ENCODE results near the gene HCRTR2.
A peak's percentile ranks its signal among the peaks of the same experiment; 100 is the strongest.
"Not testable (repeated sequence)": the region's sequence is repeated elsewhere in the genome, so short reads cannot be mapped to it uniquely, and the experiment has no call there.

Gene HCRTR2

DNA sequence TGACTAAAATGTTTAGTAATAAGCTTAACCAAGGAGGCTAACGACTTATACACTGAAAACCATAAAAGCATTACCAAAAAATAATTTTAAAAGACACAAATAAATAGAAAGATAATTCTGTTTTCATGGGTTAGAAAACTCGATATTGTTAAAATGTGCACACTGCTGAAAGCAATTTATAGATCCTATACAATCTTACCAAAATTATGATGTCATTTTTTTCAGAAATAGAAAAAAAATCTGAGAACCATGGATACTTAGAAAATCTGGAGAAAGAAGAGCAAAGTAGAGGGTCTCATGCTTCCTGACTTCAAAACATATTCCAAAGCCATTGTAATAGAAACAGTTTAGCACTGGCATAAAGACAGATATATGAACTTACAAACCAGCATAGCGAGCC lies 46.6 kb downstream of the HCRTR2 start:
- no peak for FAIRE-seq

DNA sequence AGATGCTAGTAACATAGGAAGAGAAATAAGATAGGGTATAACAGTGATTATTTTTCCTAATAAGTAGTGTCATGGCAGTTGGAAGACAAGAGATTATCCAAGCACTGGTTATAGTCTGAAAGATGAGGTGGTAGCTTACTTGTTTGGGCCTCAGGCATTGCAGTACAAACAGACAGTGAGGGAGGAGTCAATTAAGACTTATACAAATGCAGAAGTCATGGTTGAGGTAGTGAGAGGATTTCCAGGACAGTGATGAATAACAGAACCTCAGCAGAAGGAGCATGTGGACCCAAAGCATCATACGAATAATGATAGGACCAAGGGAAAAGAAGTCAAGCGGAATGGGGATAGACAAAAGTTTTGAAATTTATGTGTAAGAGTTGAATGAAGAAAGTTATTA lies 53.5 kb downstream of the HCRTR2 start:
- FAIRE-seq = no peak

DNA sequence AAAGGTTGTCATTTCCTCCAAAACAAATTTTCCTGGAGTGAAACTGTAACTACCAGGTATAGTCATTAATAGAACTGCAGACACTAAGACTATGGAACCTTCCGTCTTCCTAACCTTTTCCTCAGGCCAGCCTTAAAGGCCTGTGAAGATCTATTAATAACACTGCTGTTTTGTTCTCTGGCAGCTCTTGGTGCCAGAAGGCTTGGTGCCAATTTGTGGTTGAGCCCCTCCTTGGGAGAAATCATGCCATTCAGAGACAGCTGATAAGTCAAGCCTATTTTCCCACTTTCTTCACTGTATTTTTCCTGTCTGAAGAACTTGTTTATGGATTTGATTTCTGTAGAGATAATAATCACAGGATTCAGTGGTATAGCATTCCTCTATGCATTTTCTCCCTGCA lies 64.8 kb downstream of the HCRTR2 start:
- no peak for FAIRE-seq

DNA sequence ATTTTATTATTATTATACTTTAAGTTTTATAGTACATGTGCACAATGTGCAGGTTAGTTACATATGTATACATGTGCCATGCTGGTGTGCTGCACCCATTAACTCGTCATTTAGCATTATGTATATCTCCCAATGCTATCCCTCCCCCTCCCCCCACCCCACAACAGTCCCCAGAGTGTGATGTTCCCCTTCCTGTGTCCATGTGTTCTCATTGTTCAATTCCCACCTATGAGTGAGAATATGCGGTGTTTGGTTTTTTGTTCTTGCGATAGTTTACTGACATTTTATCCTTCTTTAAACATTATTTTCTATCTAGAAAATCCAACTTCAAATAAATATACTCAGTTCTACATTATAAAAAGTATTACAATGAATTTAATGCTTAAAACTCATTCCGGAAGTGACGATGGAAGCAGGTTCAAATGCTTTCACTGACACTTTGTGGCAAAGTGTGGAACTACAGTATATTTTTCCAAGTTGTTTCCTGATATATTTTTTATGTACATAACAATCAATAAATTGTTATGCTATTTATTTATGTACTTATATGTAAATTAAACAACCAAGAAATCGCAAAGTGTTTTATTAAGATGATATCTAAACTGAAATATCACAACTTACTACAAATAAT lies 66.8 kb downstream of the HCRTR2 start:
- peak; percentile 93 for FAIRE-seq

DNA sequence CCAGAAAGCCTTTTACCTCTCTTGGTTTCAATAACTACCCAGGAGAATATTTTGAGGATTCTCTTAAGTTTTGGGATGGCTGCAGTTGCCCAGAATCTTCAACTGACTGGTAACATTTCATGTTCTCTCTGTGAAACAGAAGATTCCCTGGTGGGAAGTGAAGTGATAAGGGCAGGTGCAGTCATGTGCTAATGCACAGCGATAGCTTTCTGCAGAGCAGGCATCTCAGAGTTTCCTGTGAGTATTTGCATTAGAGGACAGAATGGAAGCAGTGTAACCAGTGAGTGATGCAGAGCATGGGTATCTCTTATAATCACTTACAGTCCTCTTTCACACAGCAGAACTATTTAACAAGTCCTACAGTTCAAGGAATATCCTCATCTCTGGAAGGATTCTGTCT lies 76.1 kb downstream of the HCRTR2 start:
- no peak for FAIRE-seq

DNA sequence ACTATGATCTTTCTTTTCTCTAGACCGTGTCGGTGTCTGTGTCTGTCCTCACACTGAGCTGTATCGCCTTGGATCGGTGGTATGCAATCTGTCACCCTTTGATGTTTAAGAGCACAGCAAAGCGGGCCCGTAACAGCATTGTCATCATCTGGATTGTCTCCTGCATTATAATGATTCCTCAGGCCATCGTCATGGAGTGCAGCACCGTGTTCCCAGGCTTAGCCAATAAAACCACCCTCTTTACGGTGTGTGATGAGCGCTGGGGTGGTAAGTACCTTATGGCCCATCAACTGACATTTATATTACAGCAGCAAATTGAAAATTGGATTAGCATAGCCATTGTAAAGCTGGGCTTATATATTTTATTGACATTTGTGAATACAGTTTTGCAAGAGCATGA lies 80.8 kb downstream of the HCRTR2 start:
- FAIRE-seq = no peak

DNA sequence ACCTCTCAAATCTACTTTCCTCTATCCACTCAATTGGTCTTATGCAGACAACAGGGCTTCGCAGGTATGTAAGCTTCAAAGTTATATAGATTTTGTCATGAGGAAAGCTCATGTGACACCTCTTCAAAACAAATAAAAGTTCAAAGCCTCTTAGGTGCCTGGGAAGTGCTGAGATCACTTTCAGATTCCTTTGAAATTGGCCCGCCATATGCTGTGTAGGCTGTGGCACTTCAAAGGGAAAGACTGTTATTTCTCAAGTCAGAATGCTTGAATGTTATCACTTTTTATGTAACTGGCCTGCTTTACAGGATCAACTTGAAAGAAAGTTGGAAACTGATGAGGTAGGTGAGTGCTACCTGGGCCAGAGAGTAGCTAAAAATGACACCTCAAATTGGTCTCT lies 85.9 kb downstream of the HCRTR2 start:
- no peak for FAIRE-seq

DNA sequence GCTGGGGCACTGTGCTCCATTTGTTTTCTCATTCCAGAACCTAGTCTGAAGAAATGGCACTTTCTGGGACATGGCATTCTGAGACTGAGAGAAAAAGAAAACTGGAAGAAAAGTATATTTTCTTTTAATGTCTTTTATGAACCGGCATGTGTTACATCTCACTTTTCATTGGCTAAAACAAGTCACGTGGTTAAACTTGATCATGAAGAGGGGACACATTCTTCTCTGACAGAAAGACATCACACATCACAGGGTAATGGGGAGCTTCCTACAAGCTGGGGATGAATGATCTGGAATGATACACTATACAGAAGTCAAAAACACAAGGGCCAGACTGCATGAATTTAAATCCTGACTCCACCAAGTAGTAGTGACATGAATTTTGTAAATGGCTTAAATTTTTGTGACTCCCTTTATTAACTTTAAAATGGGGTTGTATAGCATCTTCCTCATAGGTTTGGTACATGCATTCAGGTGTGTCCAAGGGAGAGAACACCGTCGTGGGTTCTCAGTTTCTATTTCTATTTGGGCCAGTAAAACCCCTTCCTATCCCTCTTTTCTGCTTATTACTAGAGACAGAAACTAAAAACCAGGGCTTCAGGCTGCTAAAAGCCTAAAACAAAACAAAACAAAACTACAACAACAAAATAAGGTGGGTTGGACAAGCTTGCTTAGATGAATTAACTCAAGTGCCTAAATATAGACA lies 91.2 kb downstream of the HCRTR2 start:
- no peak for FAIRE-seq

DNA sequence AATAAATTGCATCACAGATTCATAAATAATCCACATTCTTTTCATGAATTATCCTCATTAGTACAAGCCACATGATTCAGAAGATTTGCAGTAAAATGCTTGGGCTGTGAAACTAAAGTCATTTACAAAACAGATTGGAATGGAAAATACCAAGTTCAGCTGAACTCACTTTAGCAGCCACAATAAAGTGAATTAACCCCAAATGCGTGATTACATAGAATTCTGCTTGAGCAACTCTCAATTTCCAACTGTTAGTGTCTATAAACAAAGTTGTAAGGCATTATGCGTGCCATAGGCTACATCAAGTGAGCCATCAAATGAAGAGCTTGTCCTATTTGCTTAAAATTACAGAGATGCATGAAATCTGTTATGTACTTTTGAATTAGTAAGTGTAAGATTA lies 92.6 kb downstream of the HCRTR2 start:
- no peak for FAIRE-seq

DNA sequence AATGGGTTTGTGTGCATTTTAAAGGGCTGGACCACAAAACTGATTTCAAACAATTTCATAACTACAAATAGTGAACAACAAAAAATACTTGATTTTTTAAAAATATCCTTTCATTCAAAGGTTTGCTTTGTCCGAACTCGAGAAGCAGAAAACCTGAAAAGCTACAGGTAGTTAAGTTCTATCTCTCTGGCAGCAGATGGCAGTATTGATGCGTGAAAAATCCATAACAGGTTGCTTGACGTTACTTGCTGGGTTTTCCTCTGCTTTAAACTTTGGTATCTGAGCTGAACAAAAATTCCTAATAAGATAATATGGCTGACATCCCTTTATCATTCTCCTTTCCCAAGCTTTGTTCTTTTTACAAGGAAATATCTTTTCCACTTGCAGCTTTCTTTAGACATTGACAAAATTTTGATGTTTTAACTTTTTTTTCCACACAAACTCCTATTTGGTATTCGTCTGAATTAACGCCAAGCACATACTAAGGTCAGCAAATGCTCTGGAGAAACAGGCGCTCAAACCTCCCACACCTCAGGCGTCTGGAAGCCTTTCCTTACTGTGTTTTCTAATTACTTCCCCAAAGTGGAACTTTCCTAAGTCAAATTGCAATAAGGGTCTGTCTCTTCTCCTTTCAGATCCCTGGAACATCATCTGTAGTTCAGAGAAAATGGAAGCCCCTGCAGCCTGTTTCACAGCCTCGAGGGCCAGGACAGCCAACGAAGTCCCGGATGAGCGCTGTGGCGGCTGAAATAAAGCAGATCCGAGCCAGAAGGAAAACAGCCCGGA lies 102.6 kb downstream of the HCRTR2 start:
- peak; percentile 94 for FAIRE-seq

DNA sequence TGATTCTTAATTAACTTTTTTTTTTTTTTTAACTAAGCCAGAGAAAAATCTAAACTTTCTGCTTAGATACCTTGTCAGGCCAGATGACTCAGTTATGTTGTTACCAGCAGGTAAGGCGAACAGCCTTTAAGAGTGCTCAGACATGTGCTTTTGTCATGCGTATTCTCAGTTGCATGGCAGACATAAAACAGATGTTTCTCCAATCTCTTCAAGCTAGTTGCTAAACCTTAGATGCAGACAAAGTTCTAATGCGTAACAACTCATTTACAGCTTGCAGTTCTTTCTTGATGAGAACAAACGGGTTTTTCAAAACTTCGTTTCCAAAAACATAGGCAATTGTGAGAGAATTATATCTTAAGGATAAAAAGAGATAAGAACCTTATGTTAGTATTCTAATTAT lies 103.3 kb downstream of the HCRTR2 start:
- no peak for FAIRE-seq

DNA sequence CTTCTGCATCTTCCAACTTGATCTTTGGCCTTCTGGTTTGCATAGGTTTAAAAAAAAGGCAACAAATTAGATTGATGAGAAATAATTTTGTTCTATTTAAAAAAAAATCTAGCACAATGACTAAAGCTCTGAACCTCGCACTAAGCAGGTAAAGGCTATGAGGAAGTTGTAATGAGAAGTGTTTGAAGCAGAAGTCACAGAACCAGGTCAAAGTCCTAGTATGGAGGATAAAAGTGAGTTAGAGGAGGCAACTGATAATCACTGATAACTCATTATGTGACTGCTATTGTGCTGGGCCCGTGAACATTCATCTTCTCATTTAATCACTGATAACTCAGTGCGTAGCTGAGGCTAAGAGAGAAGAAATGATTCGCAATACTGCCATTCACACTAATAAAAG lies 106.9 kb downstream of the HCRTR2 start:
- no peak for FAIRE-seq

DNA sequence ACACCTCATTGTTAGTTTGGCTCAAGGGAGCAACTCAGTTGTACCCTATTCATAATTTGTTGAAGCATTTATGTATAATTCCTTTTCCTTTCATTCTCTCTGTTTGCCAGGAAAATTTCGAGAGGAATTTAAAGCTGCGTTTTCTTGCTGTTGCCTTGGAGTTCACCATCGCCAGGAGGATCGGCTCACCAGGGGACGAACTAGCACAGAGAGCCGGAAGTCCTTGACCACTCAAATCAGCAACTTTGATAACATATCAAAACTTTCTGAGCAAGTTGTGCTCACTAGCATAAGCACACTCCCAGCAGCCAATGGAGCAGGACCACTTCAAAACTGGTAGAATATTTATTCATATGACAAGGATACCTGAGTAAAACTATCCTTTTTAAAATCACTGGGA lies 107.8 kb downstream of the HCRTR2 start:
- no peak for FAIRE-seq

DNA sequence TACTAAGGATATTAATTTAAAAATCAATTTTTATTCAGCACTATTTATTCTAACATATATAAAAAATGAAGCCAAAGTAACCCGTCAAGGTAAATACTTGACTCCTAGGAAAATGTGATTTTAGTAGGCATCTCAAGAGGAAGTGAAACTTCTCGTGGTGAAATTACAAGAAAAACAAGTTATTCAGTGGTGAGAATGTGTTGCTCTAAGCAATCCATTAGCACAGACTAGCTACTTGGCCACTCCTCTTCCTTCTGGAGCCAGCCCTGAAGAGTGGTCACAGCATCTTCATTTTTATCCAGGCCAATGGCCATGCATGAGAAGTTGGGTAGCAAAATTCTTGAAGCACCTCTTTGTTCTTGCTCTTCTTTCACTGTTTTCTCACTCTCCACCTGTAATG lies 112.5 kb downstream of the HCRTR2 start:
- FAIRE-seq = no peak

DNA sequence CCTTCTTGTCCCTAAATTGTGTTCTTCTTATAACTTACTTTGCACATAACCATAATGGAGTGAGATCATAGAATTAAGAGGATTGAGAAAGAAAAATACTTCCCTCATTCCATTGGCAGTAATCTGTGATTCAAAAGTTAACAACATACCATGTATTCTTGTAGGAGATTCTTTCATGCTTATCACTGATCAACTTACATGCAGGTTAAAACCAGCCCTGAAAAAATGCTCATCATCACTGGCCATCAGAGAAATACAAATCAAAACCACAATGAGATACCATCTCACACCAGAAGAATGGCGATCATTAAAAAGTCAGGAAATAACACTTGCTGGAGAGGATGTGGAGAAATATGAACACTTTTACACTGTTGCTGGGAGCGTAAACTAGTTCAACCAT lies 116.4 kb downstream of the HCRTR2 start:
- FAIRE-seq = no peak

DNA sequence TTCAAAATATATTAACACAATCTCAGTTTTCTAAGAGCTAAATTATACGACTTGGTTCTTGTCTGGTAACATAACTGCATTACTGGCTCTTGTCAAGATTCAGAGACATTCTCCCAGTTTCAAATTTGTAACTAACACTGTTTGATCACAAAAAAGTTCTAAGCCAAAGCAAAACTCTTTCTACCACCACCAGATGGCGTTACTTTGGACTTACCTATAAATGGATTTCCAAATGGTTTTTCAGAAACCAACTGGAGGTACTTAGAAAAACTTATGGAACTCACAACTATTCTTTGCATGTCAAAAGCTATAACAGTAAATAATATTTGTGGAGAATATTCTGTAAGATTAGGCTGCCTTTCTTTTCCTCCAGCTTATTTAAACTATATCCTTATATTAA lies 118.8 kb downstream of the HCRTR2 start:
- peak; percentile 34 for FAIRE-seq

DNA sequence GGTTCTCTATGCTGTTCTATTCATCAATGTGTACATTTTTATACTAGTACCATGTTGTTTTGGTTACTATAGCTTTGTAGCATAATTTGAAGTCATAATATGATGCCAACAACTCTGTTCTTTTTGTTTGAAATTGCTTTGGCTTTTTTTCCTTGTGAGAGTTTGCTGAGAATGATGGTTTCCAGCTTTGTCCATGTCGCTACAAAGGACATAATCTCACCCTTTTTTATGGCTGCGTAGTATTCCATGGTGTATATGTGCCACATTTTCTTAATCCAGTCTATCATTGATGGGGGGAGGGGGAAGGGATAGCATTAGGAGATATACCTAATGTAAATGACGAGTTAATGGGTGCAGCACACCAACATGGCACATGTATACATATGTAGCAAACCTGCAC lies 122.9 kb downstream of the HCRTR2 start:
- not testable (repeated sequence) for FAIRE-seq

DNA sequence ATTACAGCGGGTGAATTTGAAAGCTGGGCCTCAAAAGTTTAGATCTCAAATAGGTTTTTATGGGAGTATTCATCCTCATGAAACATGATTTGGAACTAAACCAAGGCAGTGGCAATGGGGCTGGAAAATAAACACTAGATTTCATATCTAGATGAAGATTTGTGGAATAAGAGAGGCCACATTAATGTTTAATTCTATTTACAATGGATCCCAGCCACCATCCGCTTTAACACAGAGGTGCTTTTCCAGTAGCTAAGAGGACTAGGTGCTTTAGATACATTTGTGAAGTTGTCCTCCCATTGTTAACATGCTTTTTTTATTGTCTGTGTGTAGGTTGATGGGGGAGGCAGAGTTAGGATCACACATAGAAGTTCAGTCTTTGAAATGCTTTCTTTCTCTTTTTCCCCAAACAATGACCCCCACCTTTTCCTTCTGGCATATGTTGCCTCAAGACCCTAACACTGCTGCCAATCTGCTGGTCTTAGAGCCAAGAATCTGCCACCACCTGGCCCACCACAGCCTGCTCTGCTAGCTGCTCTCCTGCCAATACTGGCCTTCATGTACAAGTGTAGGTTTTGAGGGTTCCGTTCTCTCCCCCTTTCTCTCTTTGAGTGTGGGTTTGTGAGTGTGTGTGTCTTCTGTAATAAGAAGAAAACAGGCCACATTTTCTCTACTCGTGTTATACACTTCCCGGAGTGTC lies 125.1 kb downstream of the HCRTR2 start:
- no peak for FAIRE-seq

DNA sequence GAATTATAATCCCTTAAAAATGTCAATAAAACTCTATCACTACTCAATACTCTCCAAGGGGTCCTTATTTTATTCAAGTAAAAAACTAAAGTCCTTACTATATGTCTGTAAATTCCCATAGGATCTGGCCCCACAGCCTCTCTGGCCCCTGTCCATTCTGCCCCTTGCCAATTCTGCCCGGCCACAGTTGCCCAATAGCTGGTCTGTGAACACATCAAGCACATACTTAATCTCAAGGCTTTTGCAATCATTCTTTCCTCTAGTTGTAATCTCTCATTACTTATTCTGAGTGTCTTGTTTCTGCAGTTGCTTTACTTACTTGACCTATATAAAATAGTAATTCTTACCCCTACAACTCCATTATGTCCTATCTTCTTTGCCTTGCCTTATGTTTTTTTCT lies 130.4 kb downstream of the HCRTR2 start:
- FAIRE-seq = no peak

DNA sequence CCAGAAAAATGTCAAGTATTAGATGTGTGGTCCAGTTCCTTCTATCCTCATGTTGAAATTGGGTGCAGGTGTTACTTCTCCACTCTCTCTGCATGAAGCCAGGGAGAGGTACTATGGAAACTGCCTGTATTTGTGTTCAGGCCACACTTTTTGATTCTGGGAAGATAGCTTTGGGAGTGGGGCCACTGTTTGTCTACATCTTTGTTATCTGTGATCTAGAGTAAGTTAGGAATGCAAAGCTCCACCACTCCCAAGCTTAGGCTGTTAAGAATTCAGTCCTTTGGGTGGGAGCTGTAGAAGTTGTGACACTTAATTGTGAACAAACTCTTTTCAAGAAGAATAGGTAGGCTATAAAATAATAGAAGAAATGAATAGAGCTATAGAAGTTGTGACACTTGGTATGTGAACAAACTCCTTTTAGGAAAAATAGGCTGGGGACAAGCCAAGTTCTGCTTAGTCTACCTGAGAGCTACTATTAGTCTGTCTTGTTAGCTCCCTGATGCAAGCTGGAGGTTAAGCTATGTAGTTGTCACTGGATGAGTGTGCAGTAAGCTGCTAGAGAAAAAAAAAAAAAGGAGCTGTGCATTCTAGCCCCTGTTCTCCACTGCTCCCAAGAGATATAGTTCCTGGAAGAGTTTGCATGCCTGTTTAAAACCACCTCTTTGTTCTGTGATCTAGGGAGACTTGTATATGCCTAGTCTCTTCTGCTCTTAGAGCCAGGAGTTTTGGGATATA lies 145.8 kb downstream of the HCRTR2 start:
- no peak for FAIRE-seq

DNA sequence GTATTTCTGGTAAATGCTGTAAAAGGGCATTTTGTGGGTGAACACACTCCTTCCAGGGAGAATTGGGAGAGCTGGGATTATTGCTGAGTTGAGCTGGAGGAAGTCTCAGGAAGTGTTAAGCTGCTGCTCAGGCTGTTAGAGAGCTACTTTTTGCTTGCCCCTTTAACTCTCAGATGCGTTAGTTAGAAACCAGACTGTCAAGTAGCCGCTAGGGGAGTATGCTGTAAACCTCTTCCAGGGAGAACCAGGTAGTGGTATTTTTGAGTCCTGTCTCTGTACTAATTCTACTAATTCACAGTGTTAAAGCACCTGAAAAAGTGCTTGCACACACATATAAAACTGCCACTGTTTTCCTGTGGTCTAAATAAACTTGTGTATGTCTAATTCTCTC lies 146.4 kb downstream of the HCRTR2 start:
- no peak for FAIRE-seq

DNA sequence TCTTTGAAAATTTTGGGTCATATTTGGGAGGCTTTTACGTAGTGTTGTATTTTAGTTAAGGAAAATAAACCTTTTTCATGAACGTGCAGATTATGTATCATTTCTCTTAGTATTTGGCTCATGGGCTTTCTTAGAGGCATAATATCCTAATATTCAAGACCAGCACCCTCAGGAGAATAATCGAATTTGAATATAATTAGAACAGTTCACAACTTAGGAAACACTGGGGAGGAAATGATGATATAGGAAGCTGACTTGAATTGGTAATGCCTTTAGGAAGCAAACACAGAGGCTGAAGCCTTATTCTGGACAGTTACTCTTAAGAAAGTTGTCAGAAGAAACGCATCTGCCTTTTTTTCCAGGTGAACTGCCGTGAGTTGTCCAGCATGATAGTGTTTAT lies 152.9 kb downstream of the HCRTR2 start, which contains the start of gene GFRAL:
GFRAL (plus strand) TSS at position 301 of the 400 bp plus-strand sequence; CDS start at position 387, 86 bp downstream.
- no peak for FAIRE-seq

Measured in G401.6 (cell line).